ENCODE measurements around the gene MAPK4.

DNA sequence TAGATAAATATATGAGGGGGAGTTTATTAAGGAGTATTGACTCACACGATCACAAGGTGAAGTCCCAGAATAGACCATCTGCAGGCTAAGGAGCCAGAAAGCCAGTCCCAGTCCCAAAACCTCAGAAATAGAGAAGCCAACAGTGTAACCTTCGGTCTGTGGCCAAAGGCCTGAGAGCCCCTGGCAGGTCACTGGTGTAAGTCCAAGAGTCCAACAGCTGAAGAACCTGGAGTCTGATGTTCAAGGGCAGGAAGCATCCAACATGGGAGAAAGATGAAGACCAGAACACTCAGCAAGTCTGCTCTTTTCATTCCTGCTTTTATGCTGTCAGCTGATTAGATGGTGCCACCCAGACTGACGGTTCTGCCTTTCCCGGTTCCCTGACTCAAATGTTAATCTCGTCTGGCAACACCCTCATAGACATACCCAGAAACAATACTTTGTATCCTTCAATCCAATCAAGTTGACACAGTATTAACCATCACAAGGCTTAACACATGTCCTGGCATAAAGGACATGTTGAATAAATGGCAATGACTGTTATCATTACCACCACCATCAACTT, 56.7 kb downstream of the MAPK4 start:
- no peak for TF ChIP-seq CTCF (conservative IDR thresholded peaks at IDR 0.05)
- TF ChIP-seq EZH2 (IDR thresholded peaks at IDR 0.05; ENCODE audit: low read depth): no peak
